Keratinocyte (primary cell): Measurements from ENCODE around the gene POLDIP3. TPM values are rescaled to one million over a fixed set of nuclear protein-coding genes. Genes with fewer than 3 reads are reported as not detected.

Experiments
- DNase-seq: peaks from one replicate; pipeline ENCODE4 v3.0.0-alpha.2; 2011; ENCODE audit warnings: low read depth, missing footprints, low spot score
- FAIRE-seq: peaks from 2 replicates; lab custom pipeline; 2011; peaks lifted over from hg19 to GRCh38; lab: Jason Lieb, UNC
- H2AFZ ChIP-seq: 2 replicates; pipeline ENCODE4 v1.6.0; 2012; ENCODE audit warnings: low read length, control low read depth, inconsistent platforms; ENCODE audit not compliant: control insufficient read depth
- H3K27ac ChIP-seq: 2 replicates; pipeline ENCODE4 v1.5.1; 2011; ENCODE audit warnings: low read length; ENCODE audit not compliant: control insufficient read depth, insufficient read depth
- H3K27me3 ChIP-seq: 3 replicates; pipeline ENCODE4 v1.6.0; 2011; ENCODE audit warnings: low read length; ENCODE audit not compliant: control insufficient read depth, insufficient read depth; ENCODE audit errors: extremely low read depth
- H3K36me3 ChIP-seq, 2 experiments: 2 replicates in 1 of 2; 3 replicates in 1 of 2; pipeline ENCODE4 v1.5.1; 2011; ENCODE audit warnings: low read length in 2 of 2, mild to moderate bottlenecking in 1 of 2; ENCODE audit not compliant: control insufficient read depth in 2 of 2, insufficient read depth in 2 of 2; ENCODE audit errors: extremely low read depth in 1 of 2
- H3K4me1 ChIP-seq: 3 replicates; pipeline ENCODE4 v1.5.1; 2011; ENCODE audit warnings: low read length; ENCODE audit not compliant: control insufficient read depth, insufficient read depth; ENCODE audit errors: extremely low read depth
- H3K4me2 ChIP-seq: 3 replicates; pipeline ENCODE4 v1.6.0; 2011; ENCODE audit warnings: low read depth, low read length; ENCODE audit not compliant: control insufficient read depth, insufficient read depth; ENCODE audit errors: extremely low read depth
- H3K4me3 ChIP-seq, 3 experiments: fragments of 200-600 bp in 1 of 3; sonication (generic) in 1 of 3; 2 replicates in 2 of 3; 3 replicates in 1 of 3; pipeline ENCODE4 v1.5.1; 2011 to 2016; ENCODE audit warnings: low read length in 3 of 3, mild to moderate bottlenecking in 3 of 3, control low read depth in 2 of 3, inconsistent platforms in 1 of 3, low read depth in 1 of 3, mixed read lengths in 1 of 3, mixed run types in 1 of 3, moderate library complexity in 1 of 3; ENCODE audit not compliant: control insufficient read depth in 2 of 3, insufficient read depth in 2 of 3; ENCODE audit errors: extremely low read depth in 1 of 3
- H3K79me2 ChIP-seq: 2 replicates; pipeline ENCODE4 v1.6.0; 2012; ENCODE audit warnings: low read length; ENCODE audit not compliant: control insufficient read depth, insufficient read depth
- H3K9ac ChIP-seq: 3 replicates; pipeline ENCODE4 v1.6.0; 2011; ENCODE audit warnings: low read length; ENCODE audit not compliant: control insufficient read depth, insufficient read depth; ENCODE audit errors: extremely low read depth
- H3K9me1 ChIP-seq: 3 replicates; pipeline ENCODE4 v1.6.0; 2011; ENCODE audit warnings: low read length; ENCODE audit not compliant: control insufficient read depth, insufficient read depth; ENCODE audit errors: extremely low read depth
- H3K9me3 ChIP-seq: 2 replicates; pipeline ENCODE4 v1.5.1; 2012; ENCODE audit warnings: low read depth, low read length; ENCODE audit not compliant: control insufficient read depth
- H4K20me1 ChIP-seq: 3 replicates; pipeline ENCODE4 v1.6.0; 2011; ENCODE audit warnings: low read length; ENCODE audit not compliant: control insufficient read depth, insufficient read depth; ENCODE audit errors: extremely low read depth
- CTCF ChIP-seq, 3 experiments: IDR thresholded peaks in 1 of 3; conservative IDR thresholded peaks in 1 of 3; optimal IDR thresholded peaks in 1 of 3; 2 replicates in 2 of 3; 3 replicates in 1 of 3; pipeline versions ENCODE3 to v1.5.1; 2011; ENCODE audit warnings: low read length in 3 of 3, mild to moderate bottlenecking in 3 of 3, moderate library complexity in 2 of 3, control low read depth in 1 of 3, inconsistent platforms in 1 of 3; ENCODE audit not compliant: insufficient read depth in 2 of 3; ENCODE audit errors: extremely low read depth in 1 of 3
- EZH2 ChIP-seq: IDR thresholded peaks from one replicate; pipeline ENCODE4 v1.6.1; 2012; ENCODE audit warnings: inconsistent platforms, mild to moderate bottlenecking, low read length, moderate library complexity
- dilution Hi-C: fragments of 300-500 bp; cut with MboI; formaldehyde crosslinking; loops from one replicate; pipeline ENCODE4 v1.7.0; 2020; ENCODE audit warnings: low sequenced_read_pairs; ENCODE audit not compliant: extremely low pct_ligation_motif_present
- polyA plus RNA-seq, 5 experiments: library from polyadenylated mRNA; depleted of rRNA in 3 of 5; stranded (reverse) in 3 of 5; stranded (forward) in 1 of 5; unstranded in 1 of 5; fragments of >200 nt; gene quantifications; 1 replicate in 1 of 5; 2 replicates in 3 of 5; 3 replicates in 1 of 5; pipeline versions ENCODE4 v1.2.1 to v1.2.3, GENCODE V29; 2011 to 2012; ENCODE audit warnings: missing spikeins in 2 of 5, low read depth in 1 of 5, low replicate concordance in 1 of 5

Gene POLDIP3
- polyA plus RNA-seq, 1 donor (not counting 4 experiments of a cell fraction or from before 2014, with no cell fraction given), result 41.9 TPM

GRCh38 chr22:42584364-42584940, 30.2 kb downstream of the POLDIP3 start:
- Histone ChIP-seq H3K4me2 (no peak overlapping the region), H3K36me3 (peaks cover 25 to 42% of the 10 kb centered on the region in 2 experiments)
- dilution Hi-C loops, result no loop called here

GRCh38 chr22:42582987-42583386, 31.7 kb downstream of the POLDIP3 start:
- FAIRE-seq, result no peak
- no peak overlapping the region for H3K4me3 ChIP-seq
- no peak for TF ChIP-seq EZH2
- TF ChIP-seq CTCF (optimal IDR thresholded peaks at IDR 0.05 in 1 of 3, IDR thresholded peaks at IDR 0.05 in 1 of 3, conservative IDR thresholded peaks at IDR 0.05 in 1 of 3; ENCODE audit: extremely low read depth in 1 of 3, insufficient read depth in 2 of 3, low read length in 3 of 3), result no peak
- dilution Hi-C loops, result no loop called here
- H2AFZ ChIP-seq, result no peak overlapping the region
- no peaks in the 10 kb centered on the region for H3K27me3 ChIP-seq
- H3K4me2 ChIP-seq, result no peak overlapping the region
- no peak overlapping the region for H3K27ac ChIP-seq
- no peaks in the 10 kb centered on the region for H4K20me1 ChIP-seq
- no peak for DNase-seq
- H3K9ac ChIP-seq, result no peak overlapping the region
- H3K9me3 ChIP-seq, result no peaks in the 10 kb centered on the region
- H3K79me2 ChIP-seq, result peaks cover 9% of the 10 kb centered on the region
- no peaks in the 10 kb centered on the region for H3K4me1 ChIP-seq
- peaks cover 25 to 41% of the 10 kb centered on the region in 2 experiments for H3K36me3 ChIP-seq
- no peaks in the 10 kb centered on the region for H3K9me1 ChIP-seq

More at GRCh38 chr22:42584364-42584940, 30.2 kb downstream of the POLDIP3 start:
- H4K20me1 ChIP-seq, result no peaks in the 10 kb centered on the region
- H2AFZ ChIP-seq, result no peak overlapping the region
- TF ChIP-seq EZH2 (no peak), CTCF (optimal IDR thresholded peaks at IDR 0.05 in 1 of 3, IDR thresholded peaks at IDR 0.05 in 1 of 3, conservative IDR thresholded peaks at IDR 0.05 in 1 of 3; ENCODE audit: extremely low read depth in 1 of 3, insufficient read depth in 2 of 3, low read length in 3 of 3) (no peak)
- no peaks in the 10 kb centered on the region for H3K9me1 ChIP-seq
- no peak overlapping the region for H3K9ac ChIP-seq
- no peak overlapping the region for H3K27ac ChIP-seq
- no peak for FAIRE-seq
- peaks cover 7% of the 10 kb centered on the region for H3K79me2 ChIP-seq
- H3K4me3 ChIP-seq, result no peak overlapping the region
- no peaks in the 10 kb centered on the region for H3K27me3 ChIP-seq
- no peaks in the 10 kb centered on the region for H3K9me3 ChIP-seq
- DNase-seq, result no peak
- no peaks in the 10 kb centered on the region for H3K4me1 ChIP-seq
